Measurements from ENCODE around the gene RUSC1. TPM values are rescaled to one million over a fixed set of nuclear protein-coding genes. Genes with fewer than 3 reads are reported as not detected.

The RUSC1 gene
- total and polyA plus RNA-seq, 2 of the 8 experiments (the other 6 are each of a cell fraction or from before 2014, with no cell fraction given): 54.6 to 90.4 TPM

- TF ChIP-seq CBX8 (IDR thresholded peaks at IDR 0.05; ENCODE audit: borderline replicate concordance, low read depth, low read length) (no peak), POU5F1 (IDR thresholded peaks at IDR 0.05; ENCODE audit: low read depth, low read length) (no peak), CHD1 (IDR thresholded peaks at IDR 0.05; ENCODE audit: low read depth, low read length) (no peak), HDAC6 (IDR thresholded peaks at IDR 0.05; ENCODE audit: low read depth, low read length) (no peak), SP1 (IDR thresholded peaks at IDR 0.05; ENCODE audit: low read depth, low read length) (no peak)
Measured at GRCh38 chr1:155300024-155300423, 20.7 kb upstream of the RUSC1 start (continued).
